Measurements from ENCODE around the gene AKAP5.

The AKAP5 gene

DNA sequence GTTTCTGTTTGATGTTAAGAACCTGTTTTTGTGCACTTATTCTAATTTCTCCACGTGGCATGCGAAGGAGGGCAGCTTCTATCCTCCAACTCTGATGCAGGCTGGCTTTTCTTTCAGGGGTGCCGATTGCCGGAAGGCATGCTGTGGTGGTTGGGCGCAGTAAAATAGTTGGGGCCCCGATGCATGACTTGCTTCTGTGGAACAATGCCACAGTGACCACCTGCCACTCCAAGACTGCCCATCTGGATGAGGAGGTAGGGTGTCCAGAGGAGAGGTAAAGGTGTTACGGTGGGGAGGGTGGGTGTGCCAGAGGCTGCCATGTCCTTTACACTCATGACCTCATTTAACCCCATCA lies 47.6 kb upstream of the AKAP5 start:
- Histone ChIP-seq H3K27ac (ENCODE audit: low read depth, low read length) (no peak overlapping the region), H3K9me3 (ENCODE audit: insufficient read depth, low read length) (no peaks in the 10 kb centered on the region), H3K4me2 (ENCODE audit: low read depth, low read length, poor library complexity, severe bottlenecking) (no peak overlapping the region), H4K20me1 (ENCODE audit: low read depth, low read length) (no peaks in the 10 kb centered on the region), H3K9ac (ENCODE audit: low read length) (no peak overlapping the region), H3K4me3 (ENCODE audit: insufficient read depth, low read length, poor library complexity, severe bottlenecking) (no peak overlapping the region), H3K79me2 (ENCODE audit: insufficient read depth, low read length) (no peaks in the 10 kb centered on the region), H2AFZ (ENCODE audit: low read depth, low read length, severe bottlenecking) (no peak overlapping the region), H3K27me3 (ENCODE audit: low read length) (no peaks in the 10 kb centered on the region), H3K9me2 (replicated peaks; ENCODE audit: insufficient read depth, low read length) (no peaks in the 10 kb centered on the region), H3F3A (ENCODE audit: insufficient read depth) (no peaks in the 10 kb centered on the region), H3K36me3 (ENCODE audit: low read length) (peaks cover 27% of the 10 kb centered on the region)
- TF ChIP-seq EZH2phosphoT487 (conservative IDR thresholded peaks at IDR 0.05; ENCODE audit: low read length) = no peak
- TF ChIP-seq, protein P1, sequence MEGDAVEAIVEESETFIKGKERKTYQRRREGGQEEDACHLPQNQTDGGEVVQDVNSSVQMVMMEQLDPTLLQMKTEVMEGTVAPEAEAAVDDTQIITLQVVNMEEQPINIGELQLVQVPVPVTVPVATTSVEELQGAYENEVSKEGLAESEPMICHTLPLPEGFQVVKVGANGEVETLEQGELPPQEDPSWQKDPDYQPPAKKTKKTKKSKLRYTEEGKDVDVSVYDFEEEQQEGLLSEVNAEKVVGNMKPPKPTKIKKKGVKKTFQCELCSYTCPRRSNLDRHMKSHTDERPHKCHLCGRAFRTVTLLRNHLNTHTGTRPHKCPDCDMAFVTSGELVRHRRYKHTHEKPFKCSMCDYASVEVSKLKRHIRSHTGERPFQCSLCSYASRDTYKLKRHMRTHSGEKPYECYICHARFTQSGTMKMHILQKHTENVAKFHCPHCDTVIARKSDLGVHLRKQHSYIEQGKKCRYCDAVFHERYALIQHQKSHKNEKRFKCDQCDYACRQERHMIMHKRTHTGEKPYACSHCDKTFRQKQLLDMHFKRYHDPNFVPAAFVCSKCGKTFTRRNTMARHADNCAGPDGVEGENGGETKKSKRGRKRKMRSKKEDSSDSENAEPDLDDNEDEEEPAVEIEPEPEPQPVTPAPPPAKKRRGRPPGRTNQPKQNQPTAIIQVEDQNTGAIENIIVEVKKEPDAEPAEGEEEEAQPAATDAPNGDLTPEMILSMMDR (IDR thresholded peaks at IDR 0.05; ENCODE audit: insufficient read depth, low read length, poor library complexity, severe bottlenecking) = no peak

DNA sequence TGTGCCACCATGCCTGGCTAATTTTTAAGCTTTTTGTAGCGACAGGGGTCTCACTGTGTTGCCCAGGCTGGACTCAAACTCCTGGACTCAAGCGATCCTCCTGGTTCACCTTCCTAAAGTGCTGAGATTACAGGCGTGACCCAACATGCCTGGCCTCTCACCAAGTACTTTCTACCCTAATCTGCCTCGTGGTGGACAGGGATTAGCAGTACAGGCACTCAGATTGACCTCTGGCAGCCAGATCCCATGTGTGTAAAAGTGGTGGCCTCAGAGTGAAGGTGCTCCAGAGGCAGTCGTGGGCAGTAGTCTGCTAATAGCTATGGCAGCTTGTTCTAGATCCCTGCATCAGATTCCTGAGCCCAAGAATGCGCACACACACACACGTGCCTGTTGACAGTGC lies 46.3 kb upstream of the AKAP5 start:
- no peaks in the 10 kb centered on the region for H3K27me3 ChIP-seq (ENCODE audit: low read length)
- H3K4me3 ChIP-seq (ENCODE audit: insufficient read depth, low read length, poor library complexity, severe bottlenecking) = no peak overlapping the region
- H3K9me2 ChIP-seq (replicated peaks; ENCODE audit: insufficient read depth, low read length) = no peaks in the 10 kb centered on the region
- no peaks in the 10 kb centered on the region for H3K9me3 ChIP-seq (ENCODE audit: insufficient read depth, low read length)
- H3K27ac ChIP-seq (ENCODE audit: low read depth, low read length) = no peak overlapping the region
- TF ChIP-seq EZH2phosphoT487 (conservative IDR thresholded peaks at IDR 0.05; ENCODE audit: low read length) = no peak
- TF ChIP-seq, protein P1 (IDR thresholded peaks at IDR 0.05; ENCODE audit: insufficient read depth, low read length, poor library complexity, severe bottlenecking) = no peak
- no peaks in the 10 kb centered on the region for H3F3A ChIP-seq (ENCODE audit: insufficient read depth)
- H3K4me2 ChIP-seq (ENCODE audit: low read depth, low read length, poor library complexity, severe bottlenecking) = no peak overlapping the region
- no peaks in the 10 kb centered on the region for H4K20me1 ChIP-seq (ENCODE audit: low read depth, low read length)
- no peak overlapping the region for H2AFZ ChIP-seq (ENCODE audit: low read depth, low read length, severe bottlenecking)
- no peaks in the 10 kb centered on the region for H3K79me2 ChIP-seq (ENCODE audit: insufficient read depth, low read length)
- H3K36me3 ChIP-seq (ENCODE audit: low read length) = peaks cover 31% of the 10 kb centered on the region
- no peak overlapping the region for H3K9ac ChIP-seq (ENCODE audit: low read length)

DNA sequence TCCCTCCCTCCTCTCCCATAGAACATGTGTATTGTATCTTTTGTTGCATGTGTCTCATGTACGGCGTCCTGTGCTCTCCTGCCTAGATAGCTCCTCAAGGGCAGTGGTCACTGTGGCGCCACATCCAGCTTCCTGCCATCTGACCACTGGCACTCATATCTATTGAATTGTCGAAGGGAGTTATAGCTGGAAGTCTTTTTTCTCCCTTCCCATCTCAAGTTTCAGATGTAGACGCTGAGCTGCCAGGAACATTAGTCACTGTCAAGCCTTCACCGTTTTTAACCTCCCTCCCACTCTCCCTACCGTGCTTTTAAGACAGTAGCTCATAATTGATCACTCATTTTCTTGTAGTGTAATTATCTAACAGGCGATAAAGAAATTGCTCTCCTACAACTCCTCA lies 44.1 kb upstream of the AKAP5 start:
- H3K9ac ChIP-seq (ENCODE audit: low read length) = no peak overlapping the region
- peaks cover 37% of the 10 kb centered on the region; the same call in 1 of the 2 replicates for H3K36me3 ChIP-seq (ENCODE audit: low read length)
- no peaks in the 10 kb centered on the region for H3K9me2 ChIP-seq (replicated peaks; ENCODE audit: insufficient read depth, low read length)
- H3F3A ChIP-seq (ENCODE audit: insufficient read depth) = no peaks in the 10 kb centered on the region
- H3K79me2 ChIP-seq (ENCODE audit: insufficient read depth, low read length) = no peaks in the 10 kb centered on the region
- no peak for TF ChIP-seq EZH2phosphoT487 (conservative IDR thresholded peaks at IDR 0.05; ENCODE audit: low read length)
- H4K20me1 ChIP-seq (ENCODE audit: low read depth, low read length) = no peaks in the 10 kb centered on the region
- no peak overlapping the region for H3K4me3 ChIP-seq (ENCODE audit: insufficient read depth, low read length, poor library complexity, severe bottlenecking)
- no peak overlapping the region for H3K27ac ChIP-seq (ENCODE audit: low read depth, low read length)
- no peaks in the 10 kb centered on the region for H3K27me3 ChIP-seq (ENCODE audit: low read length)
- H3K4me2 ChIP-seq (ENCODE audit: low read depth, low read length, poor library complexity, severe bottlenecking) = no peak overlapping the region
- no peak overlapping the region for H2AFZ ChIP-seq (ENCODE audit: low read depth, low read length, severe bottlenecking)
- H3K9me3 ChIP-seq (ENCODE audit: insufficient read depth, low read length) = no peaks in the 10 kb centered on the region

DNA sequence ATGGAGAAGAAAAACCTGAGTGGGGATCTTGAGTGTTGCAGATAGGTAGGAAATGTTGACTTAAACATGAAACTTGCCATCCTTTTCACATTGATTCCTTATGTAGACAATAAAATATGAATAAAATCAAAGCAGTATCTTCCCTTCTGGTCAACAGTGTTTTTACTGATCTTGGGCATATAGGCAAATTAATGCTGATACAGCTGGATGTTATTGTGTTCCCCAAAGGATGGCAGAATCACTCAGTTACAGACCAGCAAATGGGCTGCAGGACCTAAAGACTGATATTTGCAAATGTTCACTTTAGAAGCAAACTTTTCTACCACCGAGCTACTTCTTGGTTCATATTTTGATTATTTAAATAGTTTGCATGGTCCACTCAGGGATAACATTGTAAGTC lies 43.3 kb upstream of the AKAP5 start:
- no peaks in the 10 kb centered on the region for H3K9me3 ChIP-seq (ENCODE audit: insufficient read depth, low read length)
- H3F3A ChIP-seq (ENCODE audit: insufficient read depth) = no peaks in the 10 kb centered on the region
- H3K27me3 ChIP-seq (ENCODE audit: low read length) = no peaks in the 10 kb centered on the region
- TF ChIP-seq, protein P1 (IDR thresholded peaks at IDR 0.05; ENCODE audit: insufficient read depth, low read length, poor library complexity, severe bottlenecking) = no peak
- no peaks in the 10 kb centered on the region for H4K20me1 ChIP-seq (ENCODE audit: low read depth, low read length)
- H3K79me2 ChIP-seq (ENCODE audit: insufficient read depth, low read length) = no peaks in the 10 kb centered on the region
- no peak overlapping the region for H3K27ac ChIP-seq (ENCODE audit: low read depth, low read length)
- H3K36me3 ChIP-seq (ENCODE audit: low read length) = peaks cover 32% of the 10 kb centered on the region; the same call in 1 of the 2 replicates
- H2AFZ ChIP-seq (ENCODE audit: low read depth, low read length, severe bottlenecking) = no peak overlapping the region
- no peak overlapping the region for H3K9ac ChIP-seq (ENCODE audit: low read length)
- no peak overlapping the region for H3K4me2 ChIP-seq (ENCODE audit: low read depth, low read length, poor library complexity, severe bottlenecking)
- no peaks in the 10 kb centered on the region for H3K9me2 ChIP-seq (replicated peaks; ENCODE audit: insufficient read depth, low read length)
- no peak overlapping the region for H3K4me3 ChIP-seq (ENCODE audit: insufficient read depth, low read length, poor library complexity, severe bottlenecking)
